HuH-7.5 (cell line): Measurements from ENCODE around the gene GIN1.
A peak's percentile ranks its signal among the peaks of the same experiment; 100 is the strongest.
"Not testable (repeated sequence)": the region's sequence is repeated elsewhere in the genome, so short reads cannot be mapped to it uniquely, and the experiment has no call there.

ENCODE experiments used
- DNase-seq: peaks from one replicate; pipeline ENCODE4 v3.0.0; 2011; ENCODE audit warnings: low spot score

Gene GIN1

DNA sequence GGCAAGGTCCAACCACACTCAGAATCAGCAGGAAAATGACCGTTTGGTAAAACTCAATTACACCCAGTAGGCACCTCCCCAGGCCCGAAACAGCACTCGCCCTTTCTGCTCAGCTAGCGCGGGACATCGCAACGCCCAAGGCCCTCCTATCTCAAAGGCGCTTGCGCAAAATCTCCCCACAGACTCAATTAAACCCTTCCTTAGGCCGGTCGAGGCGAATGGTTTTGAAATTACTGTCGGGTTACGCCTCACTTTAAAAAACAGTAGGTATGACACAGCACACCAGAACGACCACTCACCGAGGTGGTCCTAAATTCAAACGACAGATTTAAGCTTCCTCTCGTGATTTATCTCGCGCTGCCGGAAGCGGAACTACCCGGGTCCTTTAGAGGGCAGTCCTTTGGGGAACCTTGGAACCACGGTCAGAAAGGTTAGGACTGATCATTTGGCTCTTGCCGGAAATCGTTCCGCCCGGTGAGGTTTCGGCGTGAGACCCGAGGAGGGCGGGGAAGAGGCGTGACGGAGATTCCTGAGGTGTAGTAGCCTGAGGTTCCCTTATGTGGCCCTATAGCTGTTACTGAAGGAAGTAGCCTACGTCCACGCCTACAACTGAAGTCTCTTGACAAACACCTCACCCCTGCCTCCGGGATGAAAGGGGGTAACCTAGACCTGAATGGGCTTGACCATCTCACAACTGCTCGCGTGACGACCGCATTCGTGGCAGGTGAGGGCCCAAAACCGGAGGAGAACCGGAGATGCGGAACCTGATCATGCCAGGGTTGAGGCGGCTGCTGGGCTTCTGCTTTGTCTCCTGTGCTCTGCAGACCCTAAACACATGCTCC is at the start of gene GIN1, which contains the start of gene PPIP5K2:
GIN1 (minus strand) TSS at position 374 of the 842 bp plus-strand sequence. CDS start 11,431 bp downstream, outside the sequence.
PPIP5K2 (plus strand) TSS at position 537 of the 842 bp plus-strand sequence. CDS start 9,289 bp downstream, outside the sequence.
- DNase-seq, result peak; percentile 42

- DNase-seq, result no peak
Measured at GRCh38 chr5:103166706-103167105, 46.8 kb upstream of the GIN1 start.

- DNase-seq, result no peak
Measured at GRCh38 chr5:103151156-103151555, 31.2 kb upstream of the GIN1 start.

GRCh38 chr5:103148213-103148612 is 28.3 kb upstream of the GIN1 start:
- DNase-seq, result no peak

- no peak for DNase-seq
Measured at GRCh38 chr5:103145196-103145595, 25.3 kb upstream of the GIN1 start.

DNA sequence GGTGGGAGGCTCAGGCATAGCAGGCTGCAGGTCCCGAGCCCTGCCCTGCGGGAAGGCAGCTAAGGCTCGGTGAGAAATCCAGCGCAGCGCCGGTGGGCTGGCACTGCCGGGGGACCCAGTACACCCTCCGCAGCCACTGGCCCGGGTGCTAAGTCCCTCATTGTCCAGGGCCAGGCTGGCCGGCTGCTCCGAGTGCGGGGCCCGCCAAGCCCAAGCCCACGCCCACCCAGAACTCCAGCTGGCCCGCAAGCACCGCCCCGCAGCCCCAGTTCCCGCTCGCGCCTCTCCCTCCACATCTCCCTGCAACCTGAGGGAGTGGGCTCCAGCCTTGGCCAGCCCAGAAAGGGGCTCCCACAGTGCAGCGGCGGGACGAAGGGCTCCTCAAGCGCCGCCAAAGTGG is 22.2 kb upstream of the GIN1 start:
- DNase-seq, result not testable (repeated sequence)

DNA sequence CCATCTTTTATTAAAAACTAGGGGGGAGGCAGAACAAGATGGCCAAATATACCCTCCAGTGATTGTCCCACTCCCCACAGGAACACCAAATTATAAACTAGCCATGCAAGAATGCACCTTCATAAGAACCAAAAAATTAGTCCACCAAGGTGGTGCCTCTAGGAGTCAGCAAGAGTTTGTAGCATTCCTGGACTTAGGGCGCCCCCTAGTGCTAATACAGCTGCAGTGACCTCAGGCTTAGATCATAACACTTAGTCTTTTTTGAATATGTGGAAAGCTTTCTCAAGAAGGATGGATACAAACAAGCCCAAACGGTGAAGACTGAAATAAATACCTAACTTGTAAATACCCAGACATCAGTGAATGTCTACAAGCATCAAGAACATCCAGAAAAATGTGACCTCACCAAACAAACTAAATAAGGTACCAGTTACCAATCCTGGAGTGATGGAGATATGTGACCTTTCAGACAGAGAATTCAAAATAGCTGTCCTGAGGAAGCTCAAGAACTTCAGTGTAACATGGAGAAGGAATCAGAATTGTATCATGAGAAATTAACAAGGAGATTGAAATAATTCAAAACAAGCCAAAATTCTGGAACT is 19.4 kb upstream of the GIN1 start:
- peak; percentile 69 for DNase-seq

GRCh38 chr5:103138202-103138690 is 18.3 kb upstream of the GIN1 start:
- DNase-seq, result no peak

DNA sequence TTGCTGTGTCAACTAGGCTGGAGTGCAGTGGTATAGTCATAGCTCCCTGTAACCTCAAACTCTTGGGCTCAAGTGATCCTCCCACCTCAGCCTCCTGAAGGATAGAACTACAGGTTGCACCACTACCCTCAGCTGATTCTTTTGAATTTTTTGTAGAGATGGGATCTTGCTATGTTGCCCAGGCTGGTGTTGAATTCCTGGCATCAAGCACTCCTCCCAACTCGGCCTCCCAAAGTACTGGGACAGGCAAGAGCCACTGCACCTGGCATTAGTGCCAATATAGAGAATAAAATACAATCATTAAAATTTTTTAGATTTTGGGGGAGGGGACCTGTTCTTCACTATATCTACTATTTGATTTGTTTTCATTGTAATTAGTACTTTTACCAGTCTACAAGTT is 15.5 kb upstream of the GIN1 start:
- DNase-seq, result no peak

GRCh38 chr5:103133231-103133630 is 13.3 kb upstream of the GIN1 start:
- no peak for DNase-seq

DNA sequence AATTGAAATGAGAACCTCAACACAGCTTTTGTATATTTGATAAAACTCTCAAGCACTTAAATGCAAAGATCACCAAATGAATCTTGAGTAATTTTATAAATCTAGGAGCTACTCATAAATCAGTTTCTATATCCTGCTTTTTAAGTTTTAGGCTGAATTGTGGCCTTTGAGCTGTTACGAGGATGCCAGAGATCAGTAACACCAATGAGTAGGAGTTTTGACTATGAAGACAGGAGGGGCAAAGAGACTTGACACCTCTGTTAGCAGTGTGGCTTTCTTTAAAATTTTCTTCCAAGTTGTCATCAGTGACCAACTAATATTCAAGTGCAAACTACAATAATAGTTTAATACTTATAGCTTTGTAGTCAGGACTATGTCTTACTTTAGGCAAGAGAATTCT is 12.7 kb upstream of the GIN1 start:
- DNase-seq, result no peak

- DNase-seq, result no peak
Measured at GRCh38 chr5:103128202-103128601, 8.3 kb upstream of the GIN1 start.

DNA sequence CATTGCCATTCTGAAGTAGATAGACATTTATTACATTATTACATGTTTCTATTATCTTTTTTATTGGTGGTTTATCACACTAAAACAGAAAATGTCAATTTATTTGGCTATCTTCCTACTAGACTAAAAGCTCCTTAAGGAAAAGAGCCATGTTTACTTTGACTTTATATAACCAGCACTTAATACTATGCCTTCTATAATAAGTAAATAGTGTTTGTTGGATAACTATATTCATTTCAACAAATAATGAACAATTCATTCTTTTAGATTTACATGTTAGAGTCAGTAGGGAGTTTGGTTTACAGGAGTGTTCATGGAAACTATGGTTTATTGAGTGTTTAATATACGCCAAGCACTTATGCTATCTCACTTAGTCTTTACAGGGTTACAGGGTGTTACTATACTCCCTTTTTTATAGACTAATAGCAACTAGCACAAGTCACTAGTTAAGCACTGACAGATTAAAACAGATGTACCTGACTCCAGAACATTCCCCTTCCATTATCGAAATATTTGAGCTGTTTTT is 7.4 kb upstream of the GIN1 start:
- no peak for DNase-seq

DNA sequence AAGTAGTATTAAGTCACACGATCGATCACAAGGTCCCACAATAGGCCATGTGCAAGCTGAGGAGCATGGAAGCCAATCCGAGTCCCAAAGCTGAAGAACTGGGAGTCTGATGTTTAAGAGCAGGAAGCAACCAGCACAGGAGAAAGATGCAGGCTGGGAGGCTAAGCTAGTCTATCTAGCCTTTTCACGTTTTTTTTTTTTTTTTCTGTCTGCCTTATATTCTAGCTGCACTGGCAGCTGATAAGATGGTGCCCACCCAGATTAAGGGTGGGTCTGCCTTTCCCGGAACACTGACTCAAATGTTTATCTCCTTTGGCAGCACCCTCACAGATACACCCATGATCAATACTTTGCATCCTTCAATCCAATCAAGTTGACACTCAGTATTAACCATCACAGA is 6.6 kb upstream of the GIN1 start:
- DNase-seq, result no peak

- DNase-seq, result no peak
Measured at GRCh38 chr5:103122242-103122641, 2.3 kb upstream of the GIN1 start.

DNA sequence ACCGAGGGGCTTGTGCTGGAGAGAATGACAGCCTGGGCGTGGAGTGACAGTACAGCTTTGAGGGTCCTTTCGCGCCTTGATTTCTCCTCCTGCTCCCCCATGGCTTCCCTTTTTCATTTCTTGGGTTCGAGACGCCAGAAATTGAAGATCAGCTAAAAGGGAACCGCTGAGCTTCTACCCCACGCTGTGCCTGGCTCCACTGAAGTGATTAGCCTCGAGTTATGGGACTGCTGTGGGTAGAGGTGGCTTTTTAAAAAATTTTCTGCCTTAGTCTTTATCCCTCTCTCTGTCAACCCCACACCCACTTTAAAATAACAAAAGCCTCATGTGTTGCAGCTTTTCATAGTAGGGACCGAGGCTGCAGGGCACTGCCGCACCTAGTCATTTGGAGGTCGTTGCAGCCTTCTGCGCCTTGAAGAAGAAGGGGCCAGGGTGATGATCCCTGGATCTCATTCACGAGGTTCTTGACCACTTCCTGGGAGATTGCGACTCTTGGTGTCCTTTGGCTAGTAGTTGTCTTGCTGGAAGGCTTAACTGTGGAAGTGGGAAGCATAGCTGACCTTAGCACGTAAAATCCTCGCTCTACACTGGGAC is 766 bp upstream of the GIN1 start:
- no peak for DNase-seq

GRCh38 chr5:103119070-103119764 is 721 bp downstream of the GIN1 start:
- no peak for DNase-seq

GRCh38 chr5:103117471-103117991 is 2.4 kb downstream of the GIN1 start:
- no peak for DNase-seq

- DNase-seq, result no peak
Measured at GRCh38 chr5:103114440-103114839, 5.5 kb downstream of the GIN1 start.

- no peak for DNase-seq
Measured at GRCh38 chr5:103112910-103113309, 7.0 kb downstream of the GIN1 start.

GRCh38 chr5:103111468-103111867 is 8.5 kb downstream of the GIN1 start:
- no peak for DNase-seq

DNA sequence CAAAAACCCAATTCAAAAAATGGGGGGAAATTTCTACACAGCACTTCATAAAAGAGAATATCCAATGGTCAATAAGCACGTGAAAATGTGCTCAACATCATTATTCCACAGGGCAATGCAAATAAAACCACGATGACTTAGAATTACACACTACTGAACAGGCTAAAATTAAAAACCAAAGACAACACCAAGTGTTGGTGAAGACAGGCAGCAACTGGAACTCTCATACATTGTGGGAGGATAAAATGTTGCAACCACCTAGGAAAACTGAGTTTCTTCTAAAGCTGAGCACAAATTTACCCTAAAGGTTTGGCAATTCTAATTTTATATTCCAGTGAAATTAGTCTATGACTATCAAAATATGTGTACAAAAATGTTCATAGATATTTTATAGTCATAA is 9.5 kb downstream of the GIN1 start:
- no peak for DNase-seq
